Tibial nerve (tissue), 4 donors: ENCODE measurements around the gene PI4K2B.

Source experiments
- CTCF ChIP-seq, 5 experiments: fragments of 200-600 bp in 3 of 5; fragments of 450-650 bp in 2 of 5; sonication (generic) in 3 of 5; IDR thresholded peaks; one replicate each; pipeline ENCODE4 v1.5.1; 2016 to 2019; ENCODE audit warnings: antibody characterized with exemption in 5 of 5, mild to moderate bottlenecking in 3 of 5, moderate library complexity in 2 of 5
- EP300 ChIP-seq, 2 donors: sonication (generic); formaldehyde crosslinking; IDR thresholded peaks; one replicate each; pipeline ENCODE4 v1.6.1; 2017; ENCODE audit warnings: antibody characterized with exemption in 2 of 2, mild to moderate bottlenecking in 1 of 2
- POLR2A ChIP-seq, 2 donors: fragments of 450-650 bp; IDR thresholded peaks; one replicate each; pipeline ENCODE4 v1.6.1; 2017; ENCODE audit warnings: antibody characterized with exemption in 2 of 2, mild to moderate bottlenecking in 2 of 2, moderate library complexity in 2 of 2

DNA sequence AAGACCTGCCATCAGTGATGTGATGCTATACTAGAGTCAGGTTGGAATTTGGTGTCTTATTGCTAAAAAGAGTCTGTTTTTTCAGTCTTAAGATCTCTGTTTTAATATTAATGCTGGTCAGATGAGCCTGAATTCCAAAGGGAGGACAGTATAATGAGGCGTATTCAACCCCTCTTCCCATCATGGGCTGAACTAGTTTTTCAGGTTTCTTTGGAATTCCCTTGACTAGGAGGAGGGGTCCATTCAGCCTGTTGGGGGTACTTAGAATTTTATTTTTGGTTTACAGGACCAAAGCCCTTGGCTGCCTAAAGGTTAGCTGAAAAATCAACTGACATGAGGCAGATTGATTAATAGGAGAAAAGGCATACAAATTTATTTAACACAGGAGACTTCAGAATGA, 24.1 kb upstream of the PI4K2B start:
- TF ChIP-seq CTCF (IDR thresholded peaks at IDR 0.05) (no peak), POLR2A (IDR thresholded peaks at IDR 0.05) (no peak), EP300 (IDR thresholded peaks at IDR 0.05) (no peak)
